ENCODE data around the gene CLRN3. TPM values are rescaled to one million over a fixed set of nuclear protein-coding genes. Genes with fewer than 3 reads are reported as not detected.

The CLRN3 gene
- total RNA-seq, 1 experiment from 2014 or later: not detected

DNA sequence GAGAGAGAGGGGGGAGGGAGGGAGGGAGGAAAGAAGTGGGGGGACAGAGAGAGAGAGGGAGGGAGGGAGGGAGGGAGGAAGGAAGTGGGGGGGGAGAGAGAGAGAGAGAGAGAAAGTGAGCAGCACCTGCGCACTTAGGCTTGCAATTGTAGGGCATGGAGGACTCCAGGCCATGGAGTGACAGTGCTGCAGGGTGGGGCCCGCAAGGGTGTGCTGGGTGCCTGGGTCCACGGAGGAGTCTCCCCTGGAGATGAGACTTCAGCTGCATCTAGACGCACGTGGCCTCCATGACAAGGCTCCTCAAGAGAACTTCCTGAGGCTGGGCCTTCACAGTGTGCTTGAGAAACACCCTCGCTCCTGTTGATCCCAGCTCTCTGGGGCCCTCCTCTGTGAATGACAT is 44.5 kb downstream of the CLRN3 start:
- no peak for DNase-seq (ENCODE audit: low spot score)

DNA sequence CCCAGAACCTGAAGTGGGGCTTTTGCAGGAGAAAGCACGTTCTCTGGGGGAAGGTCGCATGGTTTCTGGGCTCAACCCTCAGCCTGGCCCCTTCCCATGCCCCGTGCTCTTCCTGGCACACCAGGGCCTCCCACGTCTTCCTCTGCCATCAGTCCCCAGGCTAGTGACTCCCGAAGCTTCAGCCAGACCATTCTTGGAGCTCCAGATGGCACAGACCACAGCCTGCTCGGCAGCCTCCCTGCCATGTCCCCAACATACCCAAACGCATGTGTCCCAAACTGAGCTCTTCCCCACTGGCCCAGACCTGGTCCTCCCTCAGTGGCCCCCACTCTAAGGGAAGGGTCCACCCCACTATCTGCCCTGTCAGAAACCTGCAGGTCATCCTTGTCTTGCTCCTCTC is 47.0 kb downstream of the CLRN3 start:
- DNase-seq (ENCODE audit: low spot score): no peak

DNA sequence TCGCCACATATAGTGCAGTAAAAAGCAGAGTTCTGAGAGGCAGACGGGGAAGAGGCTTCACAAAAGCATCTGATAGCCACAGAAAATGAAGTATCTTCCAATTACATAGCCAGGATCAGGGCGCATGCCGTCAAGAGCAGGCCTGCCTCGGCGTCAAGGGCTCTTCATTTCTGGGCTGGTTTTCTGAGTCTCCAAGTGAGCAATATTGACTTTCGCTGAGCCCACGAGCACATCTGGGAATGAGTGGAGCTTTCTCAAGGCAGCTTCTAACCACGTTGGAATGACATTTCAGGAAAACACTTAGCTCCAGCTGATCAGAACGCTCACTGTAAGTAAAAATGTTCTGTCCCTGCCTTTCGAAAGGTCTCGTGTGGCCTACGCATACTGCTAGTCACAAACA is 51.9 kb downstream of the CLRN3 start:
- no peak for DNase-seq (ENCODE audit: low spot score)

DNA sequence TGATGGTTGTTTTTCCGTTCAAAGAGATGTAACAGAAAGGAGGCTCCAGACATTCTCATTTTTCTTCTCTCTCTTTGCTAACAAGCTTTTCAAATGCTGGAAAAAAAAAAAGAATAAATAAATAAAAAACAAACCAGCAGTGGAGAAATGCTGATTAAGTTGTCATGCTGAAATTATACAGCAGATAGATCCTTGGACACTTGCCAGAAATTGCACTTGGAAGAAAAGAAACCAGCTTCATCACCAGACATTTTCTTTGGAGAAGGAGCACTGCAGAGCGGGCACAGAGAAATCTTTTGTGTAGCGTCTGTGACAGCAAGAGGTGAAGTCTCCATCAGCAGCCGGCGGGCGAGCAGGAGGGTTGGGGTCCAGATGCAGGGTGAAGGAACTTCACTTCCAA is 55.8 kb downstream of the CLRN3 start:
- DNase-seq (ENCODE audit: low spot score): no peak

DNA sequence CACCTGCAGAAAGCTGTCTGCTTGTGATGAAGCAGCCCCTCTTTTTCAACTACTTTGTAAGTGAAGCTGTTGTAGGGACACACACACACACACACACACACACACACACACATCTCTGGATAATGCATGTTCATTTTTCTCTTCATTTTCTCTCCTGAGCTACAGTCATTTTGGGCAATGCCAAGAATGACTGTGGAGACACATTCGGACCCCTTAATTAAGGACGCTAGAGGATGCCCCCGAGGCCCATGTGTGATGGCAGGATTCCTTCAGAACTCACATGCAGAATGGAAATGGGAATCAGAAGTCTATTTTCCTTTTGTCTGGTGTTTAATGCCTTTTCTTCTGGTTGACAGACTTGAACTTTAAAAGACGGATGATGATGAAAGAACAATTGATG is 56.6 kb downstream of the CLRN3 start:
- no peak for DNase-seq (ENCODE audit: low spot score)

GRCh38 chr10:127834791-127835190 is 58.0 kb downstream of the CLRN3 start:
- no peak for DNase-seq (ENCODE audit: low spot score)

GRCh38 chr10:127834221-127834620 is 58.5 kb downstream of the CLRN3 start:
- DNase-seq (ENCODE audit: low spot score): no peak

DNA sequence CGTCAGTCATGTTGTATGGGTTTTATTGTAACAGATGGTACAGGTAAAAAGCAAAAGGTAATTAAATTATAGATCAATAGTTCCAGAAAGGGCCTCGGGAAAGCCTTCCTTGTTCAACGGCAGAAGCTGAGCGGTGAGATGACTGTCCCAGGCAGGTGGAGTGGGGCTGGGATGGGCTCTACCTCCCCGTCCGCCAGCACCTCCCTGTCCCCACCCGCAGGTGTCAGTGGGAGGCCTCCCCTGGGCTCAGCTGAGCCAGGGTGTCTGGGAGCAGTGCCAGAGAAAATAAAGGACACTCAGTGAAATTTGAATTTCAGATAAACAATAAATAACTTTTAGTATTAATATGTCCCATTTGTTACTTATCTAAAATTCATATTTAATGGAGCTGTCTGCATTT is 58.9 kb downstream of the CLRN3 start:
- DNase-seq (ENCODE audit: low spot score): no peak

- DNase-seq (ENCODE audit: low spot score): no peak
These were observed 60.2 kb downstream of the CLRN3 start for GRCh38 chr10:127832501-127832900.

DNA sequence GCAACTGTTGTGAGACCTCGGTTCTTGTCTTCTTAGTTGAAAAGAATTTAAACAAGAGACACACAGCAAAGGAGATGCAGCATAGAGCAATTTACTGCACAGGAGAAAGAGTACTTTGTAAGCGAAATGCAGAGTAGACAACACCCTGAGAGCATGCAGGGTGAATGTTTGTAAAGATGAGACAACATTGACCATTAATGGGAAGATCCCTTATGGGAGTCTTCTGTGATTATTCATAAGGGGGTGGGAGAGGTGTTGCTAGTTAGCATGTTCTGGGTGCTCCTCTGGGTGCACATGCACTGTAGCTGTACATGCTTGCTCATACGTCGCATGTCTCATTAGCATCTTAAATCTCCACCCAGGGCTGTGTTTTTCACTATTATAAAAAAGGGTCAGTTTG is 62.3 kb downstream of the CLRN3 start:
- no peak for DNase-seq (ENCODE audit: low spot score)

Other genes with a start within 250 kb of the CLRN3 start
- gene FOXI2, start 155.8 kb downstream of the CLRN3 start, total RNA-seq (2014; rRNA removed; shearing (Covaris generic)): not detected in 2 replicates
- gene PTPRE, start 14.2 kb upstream of the CLRN3 start, total RNA-seq (2014; rRNA removed; shearing (Covaris generic)): 3.8 and 4.7 TPM in 2 replicates
- 22.9 and 29.0 TPM in 2 replicates for gene MKI67, start 233.5 kb upstream of the CLRN3 start, total RNA-seq (2014; rRNA removed; shearing (Covaris generic))